AG04450 (cell line): ENCODE data around the gene RHBDF2. TPM values are rescaled to one million over a fixed set of nuclear protein-coding genes. Genes with fewer than 3 reads are reported as not detected.

Source experiments
- CTCF ChIA-PET: fragments of 300-600, 350-600 bp; formaldehyde crosslinking; extraction: SDS; loops from one replicate; lab custom pipeline; 2022; ENCODE audit warnings: antibody characterized with exemption, inconsistent platforms; lab: Charles Lee
- POLR2A ChIA-PET: fragments of 350-600 bp; formaldehyde crosslinking; extraction: SDS; loops from one replicate; lab custom pipeline; 2021; ENCODE audit warnings: antibody characterized with exemption, inconsistent platforms; lab: Yijun Ruan, JAX
- DNase-seq: peaks from one replicate; pipeline ENCODE4 v3.0.0-alpha.2; 2011; ENCODE audit warnings: low read depth, low spot score
- H3K27ac ChIP-seq: one replicate; pipeline ENCODE4 v1.5.1; 2012; ENCODE audit warnings: low read depth, low read length, control low read depth
- H3K27me3 ChIP-seq: one replicate; pipeline ENCODE4 v1.6.0; 2012; ENCODE audit warnings: low read length; ENCODE audit not compliant: control insufficient read depth, insufficient read depth
- H3K4me3 ChIP-seq: 2 replicates; pipeline ENCODE4 v1.5.1; 2011; ENCODE audit warnings: mild to moderate bottlenecking, low read depth, low read length, control low read depth
- H3K9me3 ChIP-seq: 2 replicates; pipeline ENCODE4 v1.5.1; 2012; ENCODE audit warnings: low read length; ENCODE audit not compliant: control insufficient read depth, insufficient read depth
- polyA plus RNA-seq: library from polyadenylated mRNA; depleted of rRNA; stranded (reverse); fragments of >200 nt; gene quantifications from 2 replicates; pipeline ENCODE4 v1.2.3, GENCODE V29; 2011
- TF ChIP-seq, protein P1 (sequence below): IDR thresholded peaks from 2 replicates; pipeline ENCODE4 v1.5.1; 2011; ENCODE audit warnings: low read depth, low read length, control low read depth, inconsistent platforms

RHBDF2 gene
- polyA plus RNA-seq, 1 experiment: 5.4 TPM

DNA sequence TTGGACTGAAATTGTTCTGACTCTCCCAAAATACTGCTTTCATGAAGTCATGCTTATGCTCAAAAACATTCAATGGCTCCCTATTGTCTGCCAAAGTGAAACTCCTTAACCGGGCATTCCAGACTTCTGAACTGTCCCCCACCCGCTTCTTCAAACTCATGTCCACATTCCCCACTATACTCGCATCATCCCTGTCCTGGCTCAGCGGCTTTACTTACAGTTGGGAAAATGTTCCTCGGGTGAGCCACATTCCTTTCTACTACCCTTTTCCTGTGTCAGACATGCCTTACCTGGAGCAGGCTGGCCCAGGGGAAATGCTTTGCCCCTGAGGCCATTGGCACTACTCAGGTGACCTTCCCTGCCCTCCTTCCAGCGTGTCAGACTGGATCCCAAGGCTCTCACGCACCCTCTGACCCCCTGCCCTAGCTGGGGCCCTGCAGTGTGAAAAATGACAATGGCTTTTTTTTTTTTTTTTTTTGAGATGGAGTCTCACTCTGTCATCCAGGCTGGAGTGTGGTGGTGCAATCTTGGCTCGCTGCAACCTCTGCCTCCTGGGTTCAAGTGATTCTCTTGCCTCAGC is 30.9 kb upstream of the RHBDF2 start:
- H3K27me3 ChIP-seq: peaks cover under 1% of the 10 kb centered on the region
- no peak overlapping the region for H3K4me3 ChIP-seq
- TF ChIP-seq, protein P1, sequence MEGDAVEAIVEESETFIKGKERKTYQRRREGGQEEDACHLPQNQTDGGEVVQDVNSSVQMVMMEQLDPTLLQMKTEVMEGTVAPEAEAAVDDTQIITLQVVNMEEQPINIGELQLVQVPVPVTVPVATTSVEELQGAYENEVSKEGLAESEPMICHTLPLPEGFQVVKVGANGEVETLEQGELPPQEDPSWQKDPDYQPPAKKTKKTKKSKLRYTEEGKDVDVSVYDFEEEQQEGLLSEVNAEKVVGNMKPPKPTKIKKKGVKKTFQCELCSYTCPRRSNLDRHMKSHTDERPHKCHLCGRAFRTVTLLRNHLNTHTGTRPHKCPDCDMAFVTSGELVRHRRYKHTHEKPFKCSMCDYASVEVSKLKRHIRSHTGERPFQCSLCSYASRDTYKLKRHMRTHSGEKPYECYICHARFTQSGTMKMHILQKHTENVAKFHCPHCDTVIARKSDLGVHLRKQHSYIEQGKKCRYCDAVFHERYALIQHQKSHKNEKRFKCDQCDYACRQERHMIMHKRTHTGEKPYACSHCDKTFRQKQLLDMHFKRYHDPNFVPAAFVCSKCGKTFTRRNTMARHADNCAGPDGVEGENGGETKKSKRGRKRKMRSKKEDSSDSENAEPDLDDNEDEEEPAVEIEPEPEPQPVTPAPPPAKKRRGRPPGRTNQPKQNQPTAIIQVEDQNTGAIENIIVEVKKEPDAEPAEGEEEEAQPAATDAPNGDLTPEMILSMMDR: no peak
- CTCF ChIA-PET: no interaction called here
- POLR2A ChIA-PET: no interaction called here
- no peak overlapping the region for H3K27ac ChIP-seq
- no peak for DNase-seq
- H3K9me3 ChIP-seq: no peaks in the 10 kb centered on the region; the same call in 1 of the 2 replicates

DNA sequence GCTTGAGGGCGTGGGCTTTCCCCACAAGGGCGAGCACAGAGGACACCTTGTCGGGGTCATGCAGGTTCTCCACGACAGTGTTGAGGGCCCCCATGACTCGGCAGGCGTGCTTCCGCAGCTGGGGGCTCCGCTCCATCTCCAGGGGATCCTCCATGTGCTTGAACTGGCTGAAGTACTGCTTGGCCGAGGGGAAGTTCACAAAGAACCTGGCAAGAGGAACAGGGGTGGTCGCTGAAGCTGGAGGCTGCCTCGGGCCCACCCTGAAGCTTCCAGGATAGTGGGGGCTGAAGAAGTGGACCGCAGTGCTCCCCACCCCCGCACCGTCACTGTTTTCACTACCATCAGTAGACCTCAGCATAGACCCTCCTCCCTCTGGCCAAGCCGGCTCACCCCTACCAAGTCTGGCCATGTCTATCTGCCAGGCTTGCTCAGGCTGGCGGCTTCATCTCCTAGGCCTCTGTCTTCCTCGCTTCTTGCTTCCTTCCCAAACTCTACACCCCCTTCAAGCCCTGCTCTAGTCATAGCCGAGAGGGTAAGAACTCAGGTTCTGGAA is 30.3 kb upstream of the RHBDF2 start:
- TF ChIP-seq, protein P1: no peak
- CTCF ChIA-PET: no interaction called here
- H3K27me3 ChIP-seq: no peaks in the 10 kb centered on the region
- POLR2A ChIA-PET: no interaction called here
- no peaks in the 10 kb centered on the region; the same call in 1 of the 2 replicates for H3K9me3 ChIP-seq
- no peak for DNase-seq
- no peak overlapping the region for H3K27ac ChIP-seq
- H3K4me3 ChIP-seq: no peak overlapping the region

DNA sequence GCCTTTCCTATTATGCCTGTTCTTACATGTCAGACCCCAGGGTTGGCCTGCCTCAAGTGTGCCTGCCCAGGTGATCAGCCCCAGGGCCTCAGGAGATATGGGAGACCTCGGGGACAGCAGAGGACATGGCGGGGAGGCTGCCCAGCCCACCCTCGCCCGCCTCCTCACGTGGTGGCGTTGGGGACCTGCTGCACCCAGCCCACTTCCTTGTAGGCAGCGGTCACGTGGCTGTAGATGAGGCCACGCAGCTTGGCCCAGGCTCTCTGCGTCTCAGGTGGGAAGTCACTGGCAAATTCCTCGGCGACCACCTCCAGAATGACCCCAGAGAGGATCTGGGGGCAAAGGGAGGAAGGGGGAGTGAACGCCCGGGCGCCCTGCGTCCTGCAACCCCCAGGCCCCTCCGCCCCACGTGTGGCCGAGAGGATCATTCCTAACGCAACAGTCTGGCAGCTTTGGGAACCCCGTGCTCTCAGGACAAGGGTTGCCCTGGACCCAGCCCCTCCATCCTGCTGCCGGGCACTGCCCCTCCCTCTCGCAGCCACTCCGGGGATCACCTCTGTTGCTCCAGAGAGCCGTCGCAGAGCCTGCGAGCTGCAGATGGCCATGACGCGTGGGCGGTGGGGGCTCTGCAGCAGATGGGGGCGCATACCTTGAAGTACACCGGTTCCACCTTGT is 29.7 kb upstream of the RHBDF2 start:
- H3K9me3 ChIP-seq: no peaks in the 10 kb centered on the region; the same call in 1 of the 2 replicates
- no peaks in the 10 kb centered on the region for H3K27me3 ChIP-seq
- no peak overlapping the region for H3K4me3 ChIP-seq
- no peak for DNase-seq
- ChIA-PET POLR2A (interaction anchor here (2.4 kb wide), 1 partner anchor 16 kb away, joined by 14 read pairs; no protein-coding TSS in a partner anchor), CTCF (no interaction called here)
- peak overlapping the region; percentile 97 for H3K27ac ChIP-seq
- TF ChIP-seq, protein P1: no peak

DNA sequence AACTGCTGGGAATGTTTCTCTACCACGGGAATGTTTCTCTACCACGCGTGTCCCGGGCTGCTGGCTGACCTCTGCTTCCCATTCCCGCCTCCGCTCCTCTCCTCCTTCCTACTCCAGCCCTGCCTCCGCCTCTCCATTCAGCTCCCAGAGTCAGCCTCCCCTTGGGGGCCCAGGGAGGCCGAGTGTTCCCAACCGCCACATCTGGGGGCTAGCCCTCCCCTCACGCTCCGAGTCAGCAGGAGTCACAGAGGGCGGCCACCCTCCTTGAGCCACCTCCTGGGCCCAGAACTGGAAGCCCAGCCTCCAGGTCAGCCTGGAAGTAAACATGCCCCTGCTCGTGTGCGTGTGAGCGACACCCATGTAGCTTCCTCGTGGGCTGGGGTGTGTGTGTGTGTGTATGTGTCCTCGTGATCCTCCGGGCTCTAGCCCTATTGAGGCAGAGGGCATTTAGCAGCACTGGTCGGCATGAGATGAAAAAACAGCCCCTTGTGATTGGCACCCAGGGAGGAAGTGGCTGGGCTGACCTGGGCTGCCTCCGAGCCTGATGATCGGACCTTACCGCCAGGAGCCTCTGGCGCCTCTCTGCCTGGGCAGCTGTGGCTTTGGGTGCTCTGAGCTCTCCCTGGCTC is 29.0 kb upstream of the RHBDF2 start:
- POLR2A ChIA-PET: interaction anchor here (0.9 to 2.7 kb wide), 4 partner anchors 10 to 141 kb away, joined by 3 to 14 read pairs (median 10); partner anchors contain the start of gene PRCD

More for the DNA sequence above, 29.0 kb upstream of the RHBDF2 start:
- Histone ChIP-seq H3K27ac (peak overlapping the region; percentile 97), H3K4me3 (no peak overlapping the region), H3K27me3 (no peaks in the 10 kb centered on the region), H3K9me3 (no peaks in the 10 kb centered on the region; the same call in 1 of the 2 replicates)
- DNase-seq: no peak
- CTCF ChIA-PET: interaction anchor here (0.6 kb wide), 1 partner anchor 94 kb away, joined by 3 read pairs; no protein-coding TSS in a partner anchor
- TF ChIP-seq, protein P1: no peak
